Neural cell (in vitro differentiated cells): ENCODE data around the gene VSIG8. TPM values are rescaled to one million over a fixed set of nuclear protein-coding genes. Genes with fewer than 3 reads are reported as not detected.

Experiments
- H2AFZ ChIP-seq: fragments of 200-600, 300-800 bp; sonication (generic), shearing (Covaris generic); 2 replicates; pipeline ENCODE4 v1.6.0; 2014; ENCODE audit warnings: low read depth, mild to moderate bottlenecking, antibody characterized with exemption, low read length, moderate library complexity
- H3F3A ChIP-seq: fragments of 200-600 bp; shearing (Covaris generic); 2 replicates; pipeline ENCODE4 v1.6.1; 2016; ENCODE audit warnings: mild to moderate bottlenecking, moderate library complexity, mixed read lengths, antibody characterized with exemption, low read length; ENCODE audit not compliant: insufficient read depth, poor library complexity, severe bottlenecking
- H3K27ac ChIP-seq: fragments of 200-600, 300-800 bp; sonication (generic), shearing (Covaris generic); 2 replicates; pipeline ENCODE4 v1.5.1; 2014; ENCODE audit warnings: mild to moderate bottlenecking, low read length, moderate library complexity
- H3K27me3 ChIP-seq: fragments of 300-800, 200-600 bp; sonication (generic), shearing (Covaris generic); 2 replicates; pipeline ENCODE4 v1.6.0; 2014; ENCODE audit warnings: mild to moderate bottlenecking, low read depth, low read length, moderate library complexity; ENCODE audit not compliant: insufficient read depth
- H3K36me3 ChIP-seq: fragments of 300-800, 200-600 bp; sonication (generic), shearing (Covaris generic); 2 replicates; pipeline ENCODE4 v1.5.1; 2014; ENCODE audit warnings: mild to moderate bottlenecking, antibody characterized with exemption, low read length, moderate library complexity; ENCODE audit not compliant: insufficient read depth
- H3K4me2 ChIP-seq: fragments of 300-800, 200-600 bp; sonication (generic), shearing (Covaris generic); 2 replicates; pipeline ENCODE4 v1.6.0; 2014; ENCODE audit warnings: mild to moderate bottlenecking, low read length
- H3K4me3 ChIP-seq: fragments of 300-800, 200-600 bp; sonication (generic), shearing (Covaris generic); 2 replicates; pipeline ENCODE4 v1.5.1; 2014; ENCODE audit warnings: mild to moderate bottlenecking, low read length, moderate library complexity
- H3K79me2 ChIP-seq: fragments of 200-600 bp; shearing (Covaris generic); replicated peaks from 2 replicates; pipeline ENCODE4 v1.6.0; 2014; ENCODE audit warnings: mild to moderate bottlenecking, low read length, moderate library complexity; ENCODE audit not compliant: insufficient read depth
- H3K9ac ChIP-seq: fragments of 300-800, 200-600 bp; sonication (generic), shearing (Covaris generic); 2 replicates; pipeline ENCODE4 v1.6.1; 2016; ENCODE audit warnings: mild to moderate bottlenecking, low read length, mixed read lengths
- H3K9me2 ChIP-seq: fragments of 200-600 bp; shearing (Covaris generic); 2 replicates; pipeline ENCODE4 v1.6.1; 2016; ENCODE audit warnings: mild to moderate bottlenecking, low read length, mixed read lengths; ENCODE audit not compliant: insufficient read depth
- H3K9me3 ChIP-seq: fragments of 200-600, 300-800 bp; sonication (generic), shearing (Covaris generic); 2 replicates; pipeline ENCODE4 v1.6.1; 2016; ENCODE audit warnings: mild to moderate bottlenecking, mixed run types, low read length, moderate library complexity, mixed read lengths
- H4K20me1 ChIP-seq: fragments of 200-600 bp; shearing (Covaris generic); 2 replicates; pipeline ENCODE4 v1.6.1; 2016; ENCODE audit warnings: mild to moderate bottlenecking, mixed run types; ENCODE audit not compliant: insufficient read depth
- EP300 ChIP-seq: fragments of 450-650 bp; conservative IDR thresholded peaks from 2 replicates; pipeline ENCODE4 v1.6.1; 2014; ENCODE audit warnings: antibody characterized with exemption, mild to moderate bottlenecking, moderate library complexity; ENCODE audit not compliant: poor library complexity, severe bottlenecking
- EZH2 ChIP-seq: fragments of 200-600, 300-800 bp; shearing (Covaris generic), sonication (generic); IDR thresholded peaks from 2 replicates; pipeline ENCODE4 v1.6.1; 2014; ENCODE audit warnings: antibody characterized with exemption, low read length, borderline replicate concordance, mild to moderate bottlenecking; ENCODE audit not compliant: insufficient read depth, poor library complexity, severe bottlenecking
- MXI1 ChIP-seq: fragments of 450-650 bp; conservative IDR thresholded peaks from 2 replicates; pipeline ENCODE4 v1.6.1; 2014; ENCODE audit warnings: antibody characterized with exemption, mild to moderate bottlenecking; ENCODE audit not compliant: poor library complexity, severe bottlenecking
- POLR2AphosphoS5 ChIP-seq: IDR thresholded peaks from 2 replicates; pipeline ENCODE4 v1.6.1; 2012
- RAD21 ChIP-seq: fragments of 450-650 bp; conservative IDR thresholded peaks from 2 replicates; pipeline ENCODE4 v1.6.1; 2014; ENCODE audit warnings: antibody characterized with exemption, mild to moderate bottlenecking, moderate library complexity
- SMC3 ChIP-seq: fragments of 450-650 bp; conservative IDR thresholded peaks from 2 replicates; pipeline ENCODE4 v1.6.1; 2014; ENCODE audit warnings: antibody characterized with exemption, mild to moderate bottlenecking, moderate library complexity; ENCODE audit not compliant: poor library complexity
- TAF1 ChIP-seq: IDR thresholded peaks from 2 replicates; pipeline ENCODE4 v1.6.1; 2012; ENCODE audit warnings: low read depth
- polyA plus RNA-seq: library from polyadenylated mRNA; depleted of rRNA; stranded (reverse); fragments of >200 nt; gene quantifications from 2 replicates; pipeline ENCODE4 v1.2.3, GENCODE V29; 2014
- TF ChIP-seq, protein P1 (sequence below): IDR thresholded peaks from 2 replicates; pipeline ENCODE4 v1.6.1; 2012; ENCODE audit warnings: borderline replicate concordance
- TF ChIP-seq, protein P2 (sequence below): fragments of 450-650 bp; IDR thresholded peaks from 2 replicates; pipeline ENCODE4 v1.5.1; 2014; ENCODE audit warnings: antibody characterized with exemption, mild to moderate bottlenecking, moderate library complexity; ENCODE audit not compliant: poor library complexity, severe bottlenecking

The VSIG8 gene
- polyA plus RNA-seq, 1 donor from 2014 or later: 0.37 TPM

DNA sequence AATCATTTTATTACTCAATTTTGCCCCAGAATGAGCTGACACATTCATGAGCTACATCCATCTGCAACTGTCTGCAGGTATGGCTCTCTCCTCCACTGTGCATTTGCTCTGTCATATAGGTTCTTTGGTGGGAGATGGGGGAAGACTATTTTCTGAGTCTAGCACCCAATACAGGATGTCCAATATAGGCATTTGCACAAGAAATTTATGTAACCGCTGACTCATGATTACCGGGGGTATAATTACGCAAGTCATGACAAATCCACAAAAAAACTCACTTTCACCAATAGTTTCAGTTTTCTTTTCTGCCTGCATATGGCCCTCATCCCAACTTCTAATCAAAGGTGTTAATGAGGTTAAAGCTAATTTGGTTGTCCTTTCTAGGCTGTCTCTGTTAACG is 17.5 kb upstream of the VSIG8 start:
- no peaks in the 10 kb centered on the region for H3K79me2 ChIP-seq
- no peaks in the 10 kb centered on the region for H3K9me3 ChIP-seq
- no peaks in the 10 kb centered on the region for H3K9me2 ChIP-seq
- no peak overlapping the region for H2AFZ ChIP-seq
- H3K4me2 ChIP-seq: no peak overlapping the region
- H3K27me3 ChIP-seq: no peaks in the 10 kb centered on the region
- no peak for TF ChIP-seq EZH2
- no peak for TF ChIP-seq MXI1
- no peak for TF ChIP-seq SMC3
- TF ChIP-seq, protein P1, sequence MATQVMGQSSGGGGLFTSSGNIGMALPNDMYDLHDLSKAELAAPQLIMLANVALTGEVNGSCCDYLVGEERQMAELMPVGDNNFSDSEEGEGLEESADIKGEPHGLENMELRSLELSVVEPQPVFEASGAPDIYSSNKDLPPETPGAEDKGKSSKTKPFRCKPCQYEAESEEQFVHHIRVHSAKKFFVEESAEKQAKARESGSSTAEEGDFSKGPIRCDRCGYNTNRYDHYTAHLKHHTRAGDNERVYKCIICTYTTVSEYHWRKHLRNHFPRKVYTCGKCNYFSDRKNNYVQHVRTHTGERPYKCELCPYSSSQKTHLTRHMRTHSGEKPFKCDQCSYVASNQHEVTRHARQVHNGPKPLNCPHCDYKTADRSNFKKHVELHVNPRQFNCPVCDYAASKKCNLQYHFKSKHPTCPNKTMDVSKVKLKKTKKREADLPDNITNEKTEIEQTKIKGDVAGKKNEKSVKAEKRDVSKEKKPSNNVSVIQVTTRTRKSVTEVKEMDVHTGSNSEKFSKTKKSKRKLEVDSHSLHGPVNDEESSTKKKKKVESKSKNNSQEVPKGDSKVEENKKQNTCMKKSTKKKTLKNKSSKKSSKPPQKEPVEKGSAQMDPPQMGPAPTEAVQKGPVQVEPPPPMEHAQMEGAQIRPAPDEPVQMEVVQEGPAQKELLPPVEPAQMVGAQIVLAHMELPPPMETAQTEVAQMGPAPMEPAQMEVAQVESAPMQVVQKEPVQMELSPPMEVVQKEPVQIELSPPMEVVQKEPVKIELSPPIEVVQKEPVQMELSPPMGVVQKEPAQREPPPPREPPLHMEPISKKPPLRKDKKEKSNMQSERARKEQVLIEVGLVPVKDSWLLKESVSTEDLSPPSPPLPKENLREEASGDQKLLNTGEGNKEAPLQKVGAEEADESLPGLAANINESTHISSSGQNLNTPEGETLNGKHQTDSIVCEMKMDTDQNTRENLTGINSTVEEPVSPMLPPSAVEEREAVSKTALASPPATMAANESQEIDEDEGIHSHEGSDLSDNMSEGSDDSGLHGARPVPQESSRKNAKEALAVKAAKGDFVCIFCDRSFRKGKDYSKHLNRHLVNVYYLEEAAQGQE: no peak
- no peak for TF ChIP-seq EP300
- TF ChIP-seq, protein P2, sequence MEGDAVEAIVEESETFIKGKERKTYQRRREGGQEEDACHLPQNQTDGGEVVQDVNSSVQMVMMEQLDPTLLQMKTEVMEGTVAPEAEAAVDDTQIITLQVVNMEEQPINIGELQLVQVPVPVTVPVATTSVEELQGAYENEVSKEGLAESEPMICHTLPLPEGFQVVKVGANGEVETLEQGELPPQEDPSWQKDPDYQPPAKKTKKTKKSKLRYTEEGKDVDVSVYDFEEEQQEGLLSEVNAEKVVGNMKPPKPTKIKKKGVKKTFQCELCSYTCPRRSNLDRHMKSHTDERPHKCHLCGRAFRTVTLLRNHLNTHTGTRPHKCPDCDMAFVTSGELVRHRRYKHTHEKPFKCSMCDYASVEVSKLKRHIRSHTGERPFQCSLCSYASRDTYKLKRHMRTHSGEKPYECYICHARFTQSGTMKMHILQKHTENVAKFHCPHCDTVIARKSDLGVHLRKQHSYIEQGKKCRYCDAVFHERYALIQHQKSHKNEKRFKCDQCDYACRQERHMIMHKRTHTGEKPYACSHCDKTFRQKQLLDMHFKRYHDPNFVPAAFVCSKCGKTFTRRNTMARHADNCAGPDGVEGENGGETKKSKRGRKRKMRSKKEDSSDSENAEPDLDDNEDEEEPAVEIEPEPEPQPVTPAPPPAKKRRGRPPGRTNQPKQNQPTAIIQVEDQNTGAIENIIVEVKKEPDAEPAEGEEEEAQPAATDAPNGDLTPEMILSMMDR: no peak
- no peak for TF ChIP-seq RAD21
- no peak overlapping the region for H3K9ac ChIP-seq
- no peaks in the 10 kb centered on the region for H4K20me1 ChIP-seq
- H3K27ac ChIP-seq: no peak overlapping the region
- no peaks in the 10 kb centered on the region for H3F3A ChIP-seq
- H3K36me3 ChIP-seq: no peaks in the 10 kb centered on the region
- H3K4me3 ChIP-seq: no peak overlapping the region

DNA sequence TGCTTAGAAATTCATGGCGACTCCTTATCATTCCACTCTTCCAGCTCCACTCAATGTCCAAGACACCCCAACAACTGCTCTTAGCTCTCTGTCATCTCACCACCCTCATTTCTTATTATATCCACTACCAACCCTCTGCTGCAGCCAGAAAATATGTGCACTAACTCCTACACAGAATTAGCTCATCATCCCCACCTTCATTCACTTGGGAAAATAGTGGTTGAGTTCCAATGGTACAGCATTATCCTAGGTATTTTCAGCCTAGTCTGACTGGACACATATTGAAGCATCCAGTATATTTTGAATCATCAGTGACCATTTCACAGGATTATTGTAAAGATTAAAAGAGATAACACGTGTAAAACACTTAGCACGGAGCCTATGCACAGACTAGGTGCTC is 16.7 kb upstream of the VSIG8 start:
- H3K4me3 ChIP-seq: no peak overlapping the region
- H2AFZ ChIP-seq: no peak overlapping the region
- H3K27ac ChIP-seq: no peak overlapping the region
- no peak overlapping the region for H3K4me2 ChIP-seq
- TF ChIP-seq MXI1 (no peak), EP300 (no peak), SMC3 (no peak), EZH2 (no peak), POLR2AphosphoS5 (no peak), RAD21 (no peak), TAF1 (no peak)
- TF ChIP-seq, protein P1: no peak
- TF ChIP-seq, protein P2: no peak
- no peaks in the 10 kb centered on the region for H3K9me3 ChIP-seq
- H3K27me3 ChIP-seq: no peaks in the 10 kb centered on the region
- no peaks in the 10 kb centered on the region for H3K9me2 ChIP-seq
- no peaks in the 10 kb centered on the region for H3K36me3 ChIP-seq
- no peaks in the 10 kb centered on the region for H3F3A ChIP-seq
- no peaks in the 10 kb centered on the region for H3K79me2 ChIP-seq
- no peaks in the 10 kb centered on the region for H4K20me1 ChIP-seq
- H3K9ac ChIP-seq: no peak overlapping the region
